NCI-H345 treated with DMSO at 0.1 percent for 48 hours (cell line): ENCODE results near the gene MAS1.
"Not testable (repeated sequence)": the region's sequence is repeated elsewhere in the genome, so short reads cannot be mapped to it uniquely, and the experiment has no call there.

ENCODE experiments used
- DNase-seq: peaks from one replicate; lab custom pipeline; 2025; ENCODE audit not compliant: unreplicated experiment; lab: John Stamatoyannopoulos, UW

The MAS1 gene

GRCh38 chr6:159890792-159891191, at the start of gene MAS1:
MAS1 (plus strand) TSS chr6:159890988; CDS start chr6:159906956, 15,968 bp downstream.
- DNase-seq, result no peak

- DNase-seq, result no peak
These were observed 48.8 kb upstream of the MAS1 start for GRCh38 chr6:159842035-159842434.

- DNase-seq, result no peak
These were observed 45.8 kb upstream of the MAS1 start for GRCh38 chr6:159844737-159845645.

GRCh38 chr6:159848552-159848951, 42.2 kb upstream of the MAS1 start:
- DNase-seq, result not testable (repeated sequence)

- DNase-seq, result not testable (repeated sequence)
These were observed 40.9 kb upstream of the MAS1 start for GRCh38 chr6:159849851-159850250.

- no peak for DNase-seq
These were observed 37.9 kb upstream of the MAS1 start for GRCh38 chr6:159852877-159853276.

- no peak for DNase-seq
These were observed 37.0 kb upstream of the MAS1 start for GRCh38 chr6:159853754-159854153.

GRCh38 chr6:159854959-159855358, 35.8 kb upstream of the MAS1 start:
- DNase-seq, result no peak

- no peak for DNase-seq
These were observed 32.5 kb upstream of the MAS1 start for GRCh38 chr6:159858259-159858658.

GRCh38 chr6:159860482-159860881, 30.3 kb upstream of the MAS1 start:
- no peak for DNase-seq

GRCh38 chr6:159862103-159862502, 28.7 kb upstream of the MAS1 start:
- DNase-seq, result no peak

- peak; percentile 28 for DNase-seq
These were observed 27.4 kb upstream of the MAS1 start for GRCh38 chr6:159863341-159863740.

GRCh38 chr6:159865226-159865920, 25.4 kb upstream of the MAS1 start:
- DNase-seq, result no peak

GRCh38 chr6:159866286-159867247, 24.2 kb upstream of the MAS1 start:
- no peak for DNase-seq

- no peak for DNase-seq
These were observed 19.5 kb upstream of the MAS1 start for GRCh38 chr6:159871241-159871640.

GRCh38 chr6:159871906-159872305, 18.9 kb upstream of the MAS1 start:
- no peak for DNase-seq

GRCh38 chr6:159874435-159874834, 16.4 kb upstream of the MAS1 start:
- DNase-seq, result no peak

- DNase-seq, result no peak
These were observed 15.6 kb upstream of the MAS1 start for GRCh38 chr6:159875194-159875593.

GRCh38 chr6:159876242-159876641, 14.5 kb upstream of the MAS1 start:
- DNase-seq, result no peak

- DNase-seq, result no peak
These were observed 13.5 kb upstream of the MAS1 start for GRCh38 chr6:159877256-159877808.

- DNase-seq, result no peak
These were observed 12.4 kb upstream of the MAS1 start for GRCh38 chr6:159878341-159878740.
